A673 (cell line): Measurements from ENCODE around the gene DEDD. TPM values are rescaled to one million over a fixed set of nuclear protein-coding genes. Genes with fewer than 3 reads are reported as not detected.

ENCODE experiments used
- BruUV-seq: library from RNA; stranded (reverse); fragments of 400-500 nt; replicated peaks from 2 replicates; lab custom pipeline; 2021; lab: Mats Ljungman, UMichigan
- CTCF ChIA-PET: fragments of 300-600 bp; sonication (Branson Sonifier 250); formaldehyde crosslinking; loops from one replicate; lab custom pipeline; 2022; ENCODE audit warnings: antibody characterized with exemption; lab: Charles Lee
- POLR2A ChIA-PET: fragments of 300-600 bp; sonication (Branson Sonifier 250); formaldehyde crosslinking; loops from one replicate; lab custom pipeline; 2022; ENCODE audit warnings: antibody characterized with exemption; ENCODE audit not compliant: low non-redundant PET; lab: Charles Lee
- DNase-seq: peaks from one replicate; pipeline ENCODE4 v3.0.0-alpha.2; 2015; ENCODE audit warnings: low spot score
- H3K27ac ChIP-seq: fragments of 200-600 bp; sonication (generic); 2 replicates; pipeline ENCODE4 v1.5.1; 2016; ENCODE audit warnings: mixed run types, low read depth, mild to moderate bottlenecking, mixed read lengths, antibody characterized with exemption, low read length; ENCODE audit not compliant: poor library complexity, severe bottlenecking
- H3K27me3 ChIP-seq: fragments of 200-600 bp; sonication (generic); replicated peaks from 2 replicates; pipeline ENCODE4 v1.6.1; 2017; ENCODE audit warnings: mixed run types, low read depth, mild to moderate bottlenecking, mixed read lengths, antibody characterized with exemption, low read length; ENCODE audit not compliant: insufficient read depth, poor library complexity
- H3K36me3 ChIP-seq: fragments of 200-600 bp; sonication (generic); 2 replicates; pipeline ENCODE4 v1.6.1; 2016; ENCODE audit warnings: mixed run types, mild to moderate bottlenecking, mixed read lengths, antibody characterized with exemption, low read length; ENCODE audit not compliant: insufficient read depth, poor library complexity, severe bottlenecking
- H3K4me1 ChIP-seq: fragments of 200-600 bp; sonication (generic); 2 replicates; pipeline ENCODE4 v1.6.1; 2017; ENCODE audit warnings: mixed run types, mild to moderate bottlenecking, mixed read lengths, antibody characterized with exemption, low read length; ENCODE audit not compliant: insufficient read depth, poor library complexity, severe bottlenecking
- H3K4me3 ChIP-seq: fragments of 200-600 bp; sonication (generic); 2 replicates; pipeline ENCODE4 v1.5.1; 2016; ENCODE audit warnings: low read depth, mixed run types, mild to moderate bottlenecking, mixed read lengths, low read length; ENCODE audit not compliant: poor library complexity, severe bottlenecking
- H3K9me3 ChIP-seq: fragments of 200-600 bp; sonication (generic); 2 replicates; pipeline ENCODE4 v1.6.1; 2016; ENCODE audit warnings: mixed run types, low read depth, mild to moderate bottlenecking, mixed read lengths, antibody characterized with exemption, low read length; ENCODE audit not compliant: poor library complexity, severe bottlenecking
- EZH2 ChIP-seq: fragments of 200-600 bp; sonication (generic); IDR thresholded peaks from 2 replicates; pipeline ENCODE4 v1.6.1; 2017; ENCODE audit warnings: borderline replicate concordance, low read depth, mild to moderate bottlenecking, mixed read lengths, antibody characterized with exemption, low read length; ENCODE audit not compliant: poor library complexity, severe bottlenecking
- intact Hi-C: fragments of 100-400 bp; cut with micrococcal nuclease; formaldehyde crosslinking; loops from one replicate; pipeline ENCODE4 v1.10.0; 2022; ENCODE audit not compliant: unreplicated experiment
- total RNA-seq: library from RNA; stranded (reverse); gene quantifications from 2 replicates; pipeline ENCODE4 v1.2.3, GENCODE V29; 2021
- TF ChIP-seq, protein P1 (sequence below): fragments of 300-800, 200-600 bp; sonication (generic); conservative IDR thresholded peaks from 2 replicates; pipeline ENCODE4 v1.5.1; 2017; ENCODE audit warnings: low read depth, mild to moderate bottlenecking, antibody characterized with exemption, low read length, moderate library complexity, mixed read lengths

The DEDD gene
- total RNA-seq, 1 experiment from 2014 or later, result 54.6 TPM

GRCh38 chr1:161115132-161115711 lies 17.2 kb downstream of the DEDD start:
- DNase-seq, result no peak
- H3K27ac ChIP-seq, result no peak overlapping the region
- CTCF ChIA-PET, result no interaction called here
- H3K27me3 ChIP-seq, result no peaks in the 10 kb centered on the region
- TF ChIP-seq, protein P1, sequence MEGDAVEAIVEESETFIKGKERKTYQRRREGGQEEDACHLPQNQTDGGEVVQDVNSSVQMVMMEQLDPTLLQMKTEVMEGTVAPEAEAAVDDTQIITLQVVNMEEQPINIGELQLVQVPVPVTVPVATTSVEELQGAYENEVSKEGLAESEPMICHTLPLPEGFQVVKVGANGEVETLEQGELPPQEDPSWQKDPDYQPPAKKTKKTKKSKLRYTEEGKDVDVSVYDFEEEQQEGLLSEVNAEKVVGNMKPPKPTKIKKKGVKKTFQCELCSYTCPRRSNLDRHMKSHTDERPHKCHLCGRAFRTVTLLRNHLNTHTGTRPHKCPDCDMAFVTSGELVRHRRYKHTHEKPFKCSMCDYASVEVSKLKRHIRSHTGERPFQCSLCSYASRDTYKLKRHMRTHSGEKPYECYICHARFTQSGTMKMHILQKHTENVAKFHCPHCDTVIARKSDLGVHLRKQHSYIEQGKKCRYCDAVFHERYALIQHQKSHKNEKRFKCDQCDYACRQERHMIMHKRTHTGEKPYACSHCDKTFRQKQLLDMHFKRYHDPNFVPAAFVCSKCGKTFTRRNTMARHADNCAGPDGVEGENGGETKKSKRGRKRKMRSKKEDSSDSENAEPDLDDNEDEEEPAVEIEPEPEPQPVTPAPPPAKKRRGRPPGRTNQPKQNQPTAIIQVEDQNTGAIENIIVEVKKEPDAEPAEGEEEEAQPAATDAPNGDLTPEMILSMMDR, result no peak
- no peak for TF ChIP-seq EZH2
- H3K4me1 ChIP-seq, result peaks cover 12% of the 10 kb centered on the region
- POLR2A ChIA-PET, result no interaction called here
- H3K4me3 ChIP-seq, result no peak overlapping the region
- intact Hi-C loops, result no loop called here
- no peaks in the 10 kb centered on the region for H3K9me3 ChIP-seq
- peaks cover 6% of the 10 kb centered on the region for H3K36me3 ChIP-seq
- BruUV-seq, result no TSS peak

DNA sequence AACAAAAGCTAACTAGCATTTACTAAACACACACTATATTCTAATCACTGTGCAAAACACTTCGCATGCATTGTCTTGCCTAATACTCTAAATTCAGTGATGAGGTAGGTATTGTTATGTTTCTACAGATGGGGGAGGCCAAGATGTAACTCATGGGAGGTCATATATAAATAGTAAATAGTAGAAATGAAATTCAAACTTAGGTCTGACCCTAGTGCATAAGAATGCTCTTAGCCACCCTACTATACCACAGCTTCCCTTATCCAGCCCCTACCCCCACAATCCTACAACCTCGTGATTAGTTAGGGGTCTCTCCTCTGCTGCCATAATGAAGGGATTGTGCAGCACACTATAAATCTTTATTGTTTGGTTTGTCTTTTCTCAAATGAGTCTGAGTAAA lies 17.9 kb downstream of the DEDD start:
- intact Hi-C loops, result no loop called here
- Histone ChIP-seq H3K36me3 (no peaks in the 10 kb centered on the region), H3K27ac (no peak overlapping the region), H3K9me3 (no peaks in the 10 kb centered on the region), H3K4me1 (peaks cover 12% of the 10 kb centered on the region), H3K4me3 (no peak overlapping the region), H3K27me3 (no peaks in the 10 kb centered on the region)
- BruUV-seq, result no TSS peak
- CTCF ChIA-PET, result no interaction called here
- DNase-seq, result no peak
- TF ChIP-seq, protein P1, result no peak
- no peak for TF ChIP-seq EZH2
- POLR2A ChIA-PET, result no interaction called here

- no peak for DNase-seq
- no peak for TF ChIP-seq EZH2
- TF ChIP-seq, protein P1, result no peak
- intact Hi-C loops, result no loop called here
- no TSS peak for BruUV-seq
- H3K9me3 ChIP-seq, result no peaks in the 10 kb centered on the region
- CTCF ChIA-PET, result no interaction called here
- H3K4me3 ChIP-seq, result no peak overlapping the region
- H3K4me1 ChIP-seq, result peaks cover 6% of the 10 kb centered on the region
- H3K27ac ChIP-seq, result no peak overlapping the region
- no peaks in the 10 kb centered on the region for H3K27me3 ChIP-seq
- POLR2A ChIA-PET, result no interaction called here
- no peaks in the 10 kb centered on the region for H3K36me3 ChIP-seq
Measured at GRCh38 chr1:161113915-161114314, 18.6 kb downstream of the DEDD start.
